Tibial artery (tissue), 4 donors: ENCODE data around the gene PPME1.

Experiments used
- DNase-seq, 2 donors: peaks; one replicate each; pipeline ENCODE4 v3.0.0-alpha.2; 2019
- H3K27ac ChIP-seq, 2 donors: fragments of 200-600 bp; sonication (generic) in 1 of 2; 1 replicate in 1 of 2; 2 replicates in 1 of 2; pipeline ENCODE4 v1.5.1; 2018 to 2019; ENCODE audit warnings: mild to moderate bottlenecking in 1 of 2
- H3K27me3 ChIP-seq, 2 donors: fragments of 200-600 bp; sonication (generic) in 1 of 2; one replicate each; pipeline versions ENCODE4 v1.5.1 to v1.6.0; 2016 to 2019
- H3K36me3 ChIP-seq, 3 donors: fragments of 200-600 bp; sonication (generic) in 2 of 3; one replicate each; pipeline ENCODE4 v1.5.1; 2016 to 2019; ENCODE audit warnings: mild to moderate bottlenecking in 2 of 3
- H3K4me1 ChIP-seq, 4 donors: fragments of 200-600 bp; sonication (generic) in 2 of 4; 1 replicate in 3 of 4; 2 replicates in 1 of 4; pipeline ENCODE4 v1.5.1; 2016 to 2019
- H3K4me3 ChIP-seq, 2 donors: fragments of 200-600 bp; sonication (generic) in 1 of 2; 1 replicate in 1 of 2; 2 replicates in 1 of 2; pipeline ENCODE4 v1.5.1; 2018 to 2019; ENCODE audit warnings: mild to moderate bottlenecking in 2 of 2
- H3K9me3 ChIP-seq, 3 donors: fragments of 200-600 bp; sonication (generic) in 1 of 3; one replicate each; pipeline ENCODE4 v1.5.1; 2016 to 2019
- intact Hi-C: fragments of 100-400 bp; cut with DNase I; formaldehyde crosslinking; loops from one replicate; pipeline ENCODE4 v1.15.0; 2023; ENCODE audit warnings: low total_unique reads
- TF ChIP-seq, protein P1 (sequence below), 2 experiments: fragments of 200-600 bp in 1 of 2; fragments of 450-650 bp in 1 of 2; IDR thresholded peaks; one replicate each; pipeline ENCODE4 v1.5.1; 2017 to 2019; ENCODE audit warnings: antibody characterized with exemption in 2 of 2, mild to moderate bottlenecking in 1 of 2, moderate library complexity in 1 of 2

Gene PPME1

GRCh38 chr11:74226907-74227306 is 55.8 kb downstream of the PPME1 start:
- intact Hi-C loops = no loop called here
- Histone ChIP-seq H3K27me3 (no peaks in the 10 kb centered on the region), H3K4me3 (no peak overlapping the region), H3K9me3 (no peaks in the 10 kb centered on the region), H3K27ac (no peak overlapping the region), H3K36me3 (peaks cover 17 to 24% (median 19%) of the 10 kb centered on the region in 3 donors), H3K4me1 (peaks cover 0 to 6% (median 2%) of the 10 kb centered on the region in 4 donors)
- DNase-seq = no peak
- TF ChIP-seq, protein P1, sequence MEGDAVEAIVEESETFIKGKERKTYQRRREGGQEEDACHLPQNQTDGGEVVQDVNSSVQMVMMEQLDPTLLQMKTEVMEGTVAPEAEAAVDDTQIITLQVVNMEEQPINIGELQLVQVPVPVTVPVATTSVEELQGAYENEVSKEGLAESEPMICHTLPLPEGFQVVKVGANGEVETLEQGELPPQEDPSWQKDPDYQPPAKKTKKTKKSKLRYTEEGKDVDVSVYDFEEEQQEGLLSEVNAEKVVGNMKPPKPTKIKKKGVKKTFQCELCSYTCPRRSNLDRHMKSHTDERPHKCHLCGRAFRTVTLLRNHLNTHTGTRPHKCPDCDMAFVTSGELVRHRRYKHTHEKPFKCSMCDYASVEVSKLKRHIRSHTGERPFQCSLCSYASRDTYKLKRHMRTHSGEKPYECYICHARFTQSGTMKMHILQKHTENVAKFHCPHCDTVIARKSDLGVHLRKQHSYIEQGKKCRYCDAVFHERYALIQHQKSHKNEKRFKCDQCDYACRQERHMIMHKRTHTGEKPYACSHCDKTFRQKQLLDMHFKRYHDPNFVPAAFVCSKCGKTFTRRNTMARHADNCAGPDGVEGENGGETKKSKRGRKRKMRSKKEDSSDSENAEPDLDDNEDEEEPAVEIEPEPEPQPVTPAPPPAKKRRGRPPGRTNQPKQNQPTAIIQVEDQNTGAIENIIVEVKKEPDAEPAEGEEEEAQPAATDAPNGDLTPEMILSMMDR (IDR thresholded peaks at IDR 0.05) = no peak

DNA sequence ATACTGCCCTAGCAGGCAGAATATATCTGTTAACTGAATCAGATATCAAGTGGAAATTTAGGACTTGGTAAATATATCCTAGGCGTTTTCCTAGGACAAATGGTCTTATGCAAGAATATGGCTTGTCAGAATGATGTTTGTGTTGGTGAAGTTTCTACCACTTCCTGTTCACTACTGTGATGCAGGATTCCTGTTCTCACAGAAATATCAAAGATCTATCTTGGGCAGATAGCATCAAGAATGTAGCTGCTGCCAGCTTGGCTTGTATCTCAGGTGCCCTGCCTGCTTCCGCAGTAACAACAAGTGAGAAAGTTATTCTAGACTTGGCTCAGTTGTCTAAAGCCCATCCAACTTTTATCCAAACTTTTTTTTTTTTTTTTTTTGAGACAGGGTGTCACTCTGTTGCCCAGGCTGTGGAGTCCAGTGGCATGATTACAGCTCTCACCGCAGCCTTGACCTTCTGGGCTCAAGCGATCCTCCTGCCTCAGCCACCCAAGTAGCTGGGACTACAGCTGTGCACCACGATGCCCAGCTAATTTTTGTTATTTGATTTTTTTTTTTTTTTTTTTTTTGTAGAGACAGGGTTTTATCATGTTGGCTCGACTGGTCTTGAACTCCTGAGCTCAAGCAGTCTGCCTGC is 61.3 kb downstream of the PPME1 start:
- no peak for DNase-seq
- intact Hi-C loops = no loop called here
- TF ChIP-seq, protein P1 (IDR thresholded peaks at IDR 0.05) = no peak
- Histone ChIP-seq H3K36me3 (peaks cover 27 to 43% (median 34%) of the 10 kb centered on the region in 3 donors), H3K27ac (no peak overlapping the region), H3K9me3 (no peaks in the 10 kb centered on the region), H3K4me3 (no peak overlapping the region), H3K27me3 (no peaks in the 10 kb centered on the region), H3K4me1 (no peaks in the 10 kb centered on the region)

GRCh38 chr11:74233683-74234082 is 62.6 kb downstream of the PPME1 start:
- H3K4me3 ChIP-seq = no peak overlapping the region
- TF ChIP-seq, protein P1 (IDR thresholded peaks at IDR 0.05) = no peak
- no peaks in the 10 kb centered on the region for H3K4me1 ChIP-seq
- intact Hi-C loops = no loop called here
- no peaks in the 10 kb centered on the region for H3K9me3 ChIP-seq
- peaks cover 27 to 53% (median 40%) of the 10 kb centered on the region in 3 donors for H3K36me3 ChIP-seq
- H3K27ac ChIP-seq = no peak overlapping the region
- H3K27me3 ChIP-seq = no peaks in the 10 kb centered on the region
- no peak for DNase-seq

GRCh38 chr11:74235121-74235520 is 64.0 kb downstream of the PPME1 start:
- DNase-seq = no peak
- no peak overlapping the region for H3K27ac ChIP-seq
- no peaks in the 10 kb centered on the region for H3K9me3 ChIP-seq
- TF ChIP-seq, protein P1 (IDR thresholded peaks at IDR 0.05) = no peak
- H3K4me3 ChIP-seq = no peak overlapping the region
- intact Hi-C loops = no loop called here
- H3K27me3 ChIP-seq = no peaks in the 10 kb centered on the region
- H3K36me3 ChIP-seq = peaks cover 34 to 67% (median 44%) of the 10 kb centered on the region in 3 donors
- no peaks in the 10 kb centered on the region for H3K4me1 ChIP-seq

- Histone ChIP-seq H3K27ac (no peak overlapping the region), H3K36me3 (peaks cover 36 to 62% (median 37%) of the 10 kb centered on the region in 3 donors)
- TF ChIP-seq, protein P1 (IDR thresholded peaks at IDR 0.05) = no peak
These were observed 66.5 kb downstream of the PPME1 start for GRCh38 chr11:74237541-74237940.

More at GRCh38 chr11:74237541-74237940, 66.5 kb downstream of the PPME1 start:
- DNase-seq = no peak
- Histone ChIP-seq H3K4me3 (no peak overlapping the region), H3K9me3 (no peaks in the 10 kb centered on the region), H3K27me3 (no peaks in the 10 kb centered on the region), H3K4me1 (no peaks in the 10 kb centered on the region)
- intact Hi-C loops = no loop called here
